ENCODE measurements around the gene VPS29.
"Not testable (repeated sequence)": the region's sequence is repeated elsewhere in the genome, so short reads cannot be mapped to it uniquely, and the experiment has no call there.

Gene VPS29

GRCh38 chr12:110501752-110502738 is at the start of gene VPS29, which contains the start of gene RAD9B:
TSS of gene VPS29 (minus strand) at chr12:110502111. CDS start at chr12:110502051, 60 bp downstream.
TSS of gene RAD9B (plus strand) at chr12:110502331. CDS start at chr12:110502338, 7 bp downstream.
- DNase-seq (ENCODE audit: low read depth): peak; percentile 98

GRCh38 chr12:110550981-110551380 is 49.1 kb upstream of the VPS29 start:
- no peak for DNase-seq (ENCODE audit: low read depth)

- DNase-seq (ENCODE audit: low read depth): no peak
These were observed 47.8 kb upstream of the VPS29 start for GRCh38 chr12:110549716-110550115.

GRCh38 chr12:110548678-110549077 is 46.8 kb upstream of the VPS29 start:
- DNase-seq (ENCODE audit: low read depth): no peak

- no peak for DNase-seq (ENCODE audit: low read depth)
These were observed 45.2 kb upstream of the VPS29 start for GRCh38 chr12:110547090-110547489.

- no peak for DNase-seq (ENCODE audit: low read depth)
These were observed 44.4 kb upstream of the VPS29 start for GRCh38 chr12:110546339-110546738.

GRCh38 chr12:110545812-110546211 is 43.9 kb upstream of the VPS29 start:
- no peak for DNase-seq (ENCODE audit: low read depth)

GRCh38 chr12:110545259-110545658 is 43.3 kb upstream of the VPS29 start:
- DNase-seq (ENCODE audit: low read depth): not testable (repeated sequence)

- DNase-seq (ENCODE audit: low read depth): no peak
These were observed 42.1 kb upstream of the VPS29 start for GRCh38 chr12:110543965-110544364.

- DNase-seq (ENCODE audit: low read depth): no peak
These were observed 41.5 kb upstream of the VPS29 start for GRCh38 chr12:110543252-110543959.

GRCh38 chr12:110540048-110540447 is 38.1 kb upstream of the VPS29 start:
- DNase-seq (ENCODE audit: low read depth): no peak

- no peak for DNase-seq (ENCODE audit: low read depth)
These were observed 37.1 kb upstream of the VPS29 start for GRCh38 chr12:110538869-110539622.

GRCh38 chr12:110537605-110538409 is 35.9 kb upstream of the VPS29 start:
- DNase-seq (ENCODE audit: low read depth): no peak

GRCh38 chr12:110536834-110537604 is 35.1 kb upstream of the VPS29 start:
- DNase-seq (ENCODE audit: low read depth): no peak

- no peak for DNase-seq (ENCODE audit: low read depth)
These were observed 32.9 kb upstream of the VPS29 start for GRCh38 chr12:110534811-110535210.

GRCh38 chr12:110533607-110534006 is 31.7 kb upstream of the VPS29 start:
- DNase-seq (ENCODE audit: low read depth): no peak

- DNase-seq (ENCODE audit: low read depth): no peak
These were observed 30.7 kb upstream of the VPS29 start for GRCh38 chr12:110532644-110533043.

GRCh38 chr12:110531741-110532333 is 29.9 kb upstream of the VPS29 start:
- DNase-seq (ENCODE audit: low read depth): no peak

GRCh38 chr12:110530511-110530910 is 28.6 kb upstream of the VPS29 start:
- DNase-seq (ENCODE audit: low read depth): no peak

GRCh38 chr12:110528277-110528839 is 26.4 kb upstream of the VPS29 start:
- no peak for DNase-seq (ENCODE audit: low read depth)
